Parathyroid adenoma (tissue), 2 donors: ENCODE data around the gene BTAF1.

Source experiments
- H2AFZ ChIP-seq: fragments of 300-600 bp; sonication (generic); one replicate; pipeline ENCODE4 v1.7.0; 2017; ENCODE audit warnings: antibody characterized with exemption, mild to moderate bottlenecking
- H3K27ac ChIP-seq: fragments of 300-600 bp; sonication (generic); one replicate; pipeline ENCODE4 v1.7.0; 2017
- H3K27me3 ChIP-seq: fragments of 300-600 bp; sonication (generic); one replicate; pipeline ENCODE4 v1.7.0; 2017; ENCODE audit warnings: low read length; ENCODE audit not compliant: control insufficient read depth, insufficient read depth
- H3K36me3 ChIP-seq: fragments of 300-600 bp; sonication (generic); one replicate; pipeline ENCODE4 v1.7.0; 2017; ENCODE audit warnings: low read length; ENCODE audit not compliant: control insufficient read depth, insufficient read depth
- H3K4me1 ChIP-seq: fragments of 300-600 bp; sonication (generic); one replicate; pipeline ENCODE4 v1.7.0; 2017; ENCODE audit warnings: control low read depth
- H3K4me2 ChIP-seq: fragments of 300-600 bp; sonication (generic); one replicate; pipeline ENCODE4 v1.7.0; 2017; ENCODE audit warnings: low read length
- H3K4me3 ChIP-seq: fragments of 300-600 bp; sonication (generic); one replicate; pipeline ENCODE4 v1.7.0; 2017; ENCODE audit warnings: low read depth, low read length
- H3K79me2 ChIP-seq: fragments of 300-600 bp; sonication (generic); one replicate; pipeline ENCODE4 v1.7.0; 2017; ENCODE audit warnings: control low read depth
- H3K9ac ChIP-seq: fragments of 300-600 bp; sonication (generic); one replicate; pipeline ENCODE4 v1.7.0; 2017; ENCODE audit warnings: mild to moderate bottlenecking
- H3K9me3 ChIP-seq: fragments of 300-600 bp; sonication (generic); one replicate; pipeline ENCODE4 v1.7.0; 2017; ENCODE audit warnings: low read length; ENCODE audit not compliant: control insufficient read depth
- CTCF ChIP-seq: fragments of 300-600 bp; sonication (generic); IDR thresholded peaks from one replicate; pipeline ENCODE4 v1.7.0; 2017; ENCODE audit warnings: antibody characterized with exemption, mild to moderate bottlenecking
- donor health status: primary hyperparathyroidism.

BTAF1 gene

DNA sequence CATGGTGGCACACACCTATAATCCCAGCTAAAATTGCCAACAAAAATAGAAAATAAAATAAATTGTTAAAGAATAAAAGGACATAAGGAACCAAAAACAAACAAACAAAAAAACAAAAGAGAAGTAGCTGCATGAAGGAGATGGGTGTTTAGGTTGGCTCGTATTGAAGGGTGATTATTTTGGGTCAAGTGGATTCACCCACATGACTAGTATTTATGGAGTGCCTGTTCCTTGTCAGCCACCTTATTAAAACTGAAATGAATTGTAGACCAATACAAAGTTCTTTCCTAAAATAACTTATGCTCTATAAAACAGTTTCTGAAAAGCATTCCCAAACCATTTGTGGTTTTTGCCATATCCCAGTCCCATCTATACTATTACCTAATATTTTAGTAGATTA lies 138.7 kb downstream of the BTAF1 start:
- Histone ChIP-seq H3K4me1 (no peaks in the 10 kb centered on the region), H3K9ac (no peak overlapping the region), H3K4me3 (no peak overlapping the region), H3K9me3 (no peaks in the 10 kb centered on the region), H3K27me3 (no peaks in the 10 kb centered on the region), H3K27ac (no peak overlapping the region), H3K4me2 (no peak overlapping the region), H2AFZ (no peak overlapping the region), H3K79me2 (no peaks in the 10 kb centered on the region), H3K36me3 (no peaks in the 10 kb centered on the region)
- TF ChIP-seq CTCF, result no peak

- Histone ChIP-seq H3K36me3 (no peaks in the 10 kb centered on the region), H3K4me1 (no peaks in the 10 kb centered on the region), H3K9ac (no peak overlapping the region), H2AFZ (no peak overlapping the region), H3K4me3 (no peak overlapping the region), H3K4me2 (no peak overlapping the region), H3K79me2 (no peaks in the 10 kb centered on the region), H3K9me3 (no peaks in the 10 kb centered on the region), H3K27me3 (no peaks in the 10 kb centered on the region), H3K27ac (no peak overlapping the region)
- no peak for TF ChIP-seq CTCF
Observed at GRCh38 chr10:92064506-92064905, 140.9 kb downstream of the BTAF1 start.

GRCh38 chr10:92066386-92066785 lies 142.8 kb downstream of the BTAF1 start:
- no peaks in the 10 kb centered on the region for H3K9me3 ChIP-seq
- H3K4me2 ChIP-seq, result no peak overlapping the region
- H3K36me3 ChIP-seq, result no peaks in the 10 kb centered on the region
- no peak overlapping the region for H3K4me3 ChIP-seq
- no peaks in the 10 kb centered on the region for H3K79me2 ChIP-seq
- no peaks in the 10 kb centered on the region for H3K4me1 ChIP-seq
- H3K27ac ChIP-seq, result no peak overlapping the region
- no peak overlapping the region for H2AFZ ChIP-seq
- TF ChIP-seq CTCF, result no peak
- H3K27me3 ChIP-seq, result no peaks in the 10 kb centered on the region
- H3K9ac ChIP-seq, result no peak overlapping the region

- no peaks in the 10 kb centered on the region for H3K36me3 ChIP-seq
- H3K4me3 ChIP-seq, result no peak overlapping the region
- no peak overlapping the region for H3K9ac ChIP-seq
- TF ChIP-seq CTCF, result no peak
- H2AFZ ChIP-seq, result no peak overlapping the region
- no peaks in the 10 kb centered on the region for H3K27me3 ChIP-seq
- no peaks in the 10 kb centered on the region for H3K4me1 ChIP-seq
- no peaks in the 10 kb centered on the region for H3K79me2 ChIP-seq
- no peak overlapping the region for H3K27ac ChIP-seq
- H3K9me3 ChIP-seq, result no peaks in the 10 kb centered on the region
- no peak overlapping the region for H3K4me2 ChIP-seq
Observed at GRCh38 chr10:92068900-92069299, 145.3 kb downstream of the BTAF1 start.

DNA sequence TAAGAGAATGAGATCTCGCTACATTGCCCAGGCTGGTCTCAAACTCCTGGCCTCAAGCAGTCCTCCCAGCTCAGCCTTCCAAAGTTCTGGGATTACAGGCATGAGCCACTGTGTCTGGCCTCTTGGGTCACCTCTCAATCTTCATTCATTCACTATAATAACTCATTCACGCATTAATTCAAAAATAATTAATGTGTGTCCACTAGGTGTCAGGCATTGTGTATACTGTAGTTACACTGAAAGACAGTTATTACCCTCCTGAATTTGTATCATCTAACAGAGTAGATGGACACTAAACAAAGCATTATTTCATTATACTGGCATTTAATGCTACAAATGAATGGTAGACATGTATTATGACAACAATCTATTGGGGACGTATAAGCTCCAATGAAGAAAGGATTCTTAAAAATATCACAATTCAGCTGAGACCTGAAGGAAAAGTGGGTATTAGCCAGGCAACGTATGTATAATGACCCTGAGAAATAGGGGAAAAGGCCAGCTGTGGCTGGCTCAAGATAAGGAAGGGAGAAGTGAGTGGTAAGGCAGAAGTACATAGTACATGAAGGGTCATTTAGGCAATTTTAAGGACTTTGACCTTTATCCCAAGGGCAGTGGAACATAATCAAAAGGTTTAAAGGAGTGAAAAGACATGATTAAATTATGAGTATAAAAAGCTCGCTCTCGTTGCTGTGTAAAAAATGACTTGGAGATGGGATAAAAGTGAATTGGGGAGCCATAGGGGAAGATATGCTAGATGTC lies 150.7 kb downstream of the BTAF1 start:
- no peak overlapping the region for H3K9ac ChIP-seq
- H3K4me1 ChIP-seq, result no peaks in the 10 kb centered on the region
- no peak overlapping the region for H3K4me2 ChIP-seq
- no peak overlapping the region for H3K27ac ChIP-seq
- H3K27me3 ChIP-seq, result no peaks in the 10 kb centered on the region
- H3K36me3 ChIP-seq, result no peaks in the 10 kb centered on the region
- no peak overlapping the region for H3K4me3 ChIP-seq
- no peaks in the 10 kb centered on the region for H3K9me3 ChIP-seq
- no peaks in the 10 kb centered on the region for H3K79me2 ChIP-seq
- no peak overlapping the region for H2AFZ ChIP-seq
- no peak for TF ChIP-seq CTCF
